WI38 (cell line): ENCODE results near the gene MARF1.

ENCODE experiments used
- H3K4me3 ChIP-seq: 2 replicates; pipeline ENCODE4 v1.5.1; 2011; ENCODE audit warnings: low read depth, mild to moderate bottlenecking, control low read depth, low read length
- TF ChIP-seq, protein P1 (sequence below): IDR thresholded peaks from 2 replicates; pipeline ENCODE4 v1.5.1; 2012; ENCODE audit warnings: low read depth, mild to moderate bottlenecking, control low read depth, low read length

Gene MARF1

GRCh38 chr16:15635926-15636325 is 7.0 kb downstream of the MARF1 start:
- TF ChIP-seq, protein P1, sequence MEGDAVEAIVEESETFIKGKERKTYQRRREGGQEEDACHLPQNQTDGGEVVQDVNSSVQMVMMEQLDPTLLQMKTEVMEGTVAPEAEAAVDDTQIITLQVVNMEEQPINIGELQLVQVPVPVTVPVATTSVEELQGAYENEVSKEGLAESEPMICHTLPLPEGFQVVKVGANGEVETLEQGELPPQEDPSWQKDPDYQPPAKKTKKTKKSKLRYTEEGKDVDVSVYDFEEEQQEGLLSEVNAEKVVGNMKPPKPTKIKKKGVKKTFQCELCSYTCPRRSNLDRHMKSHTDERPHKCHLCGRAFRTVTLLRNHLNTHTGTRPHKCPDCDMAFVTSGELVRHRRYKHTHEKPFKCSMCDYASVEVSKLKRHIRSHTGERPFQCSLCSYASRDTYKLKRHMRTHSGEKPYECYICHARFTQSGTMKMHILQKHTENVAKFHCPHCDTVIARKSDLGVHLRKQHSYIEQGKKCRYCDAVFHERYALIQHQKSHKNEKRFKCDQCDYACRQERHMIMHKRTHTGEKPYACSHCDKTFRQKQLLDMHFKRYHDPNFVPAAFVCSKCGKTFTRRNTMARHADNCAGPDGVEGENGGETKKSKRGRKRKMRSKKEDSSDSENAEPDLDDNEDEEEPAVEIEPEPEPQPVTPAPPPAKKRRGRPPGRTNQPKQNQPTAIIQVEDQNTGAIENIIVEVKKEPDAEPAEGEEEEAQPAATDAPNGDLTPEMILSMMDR: no peak
- H3K4me3 ChIP-seq: no peak overlapping the region

GRCh38 chr16:15631730-15632409 is 11.1 kb downstream of the MARF1 start:
- no peak overlapping the region for H3K4me3 ChIP-seq
- TF ChIP-seq, protein P1: no peak

DNA sequence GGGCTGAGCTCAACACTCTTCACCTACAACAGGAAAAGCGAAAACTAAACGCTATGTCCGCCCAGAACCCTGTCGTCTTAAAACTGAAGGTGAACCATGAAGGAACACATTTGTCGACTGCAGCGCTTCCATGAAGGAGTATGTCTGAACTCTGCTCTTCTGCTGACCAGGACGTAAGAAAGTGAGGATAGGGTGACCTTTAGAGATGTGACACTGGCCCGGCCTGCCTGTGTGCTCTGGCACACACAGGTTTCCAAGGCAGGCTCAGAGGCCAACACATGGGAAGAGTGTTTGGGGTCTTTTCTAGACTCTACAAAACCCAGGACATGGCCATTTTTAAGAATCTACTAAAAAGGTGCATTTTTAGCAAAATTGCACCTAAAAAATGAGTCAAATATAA is 21.1 kb downstream of the MARF1 start:
- TF ChIP-seq, protein P1: no peak

DNA sequence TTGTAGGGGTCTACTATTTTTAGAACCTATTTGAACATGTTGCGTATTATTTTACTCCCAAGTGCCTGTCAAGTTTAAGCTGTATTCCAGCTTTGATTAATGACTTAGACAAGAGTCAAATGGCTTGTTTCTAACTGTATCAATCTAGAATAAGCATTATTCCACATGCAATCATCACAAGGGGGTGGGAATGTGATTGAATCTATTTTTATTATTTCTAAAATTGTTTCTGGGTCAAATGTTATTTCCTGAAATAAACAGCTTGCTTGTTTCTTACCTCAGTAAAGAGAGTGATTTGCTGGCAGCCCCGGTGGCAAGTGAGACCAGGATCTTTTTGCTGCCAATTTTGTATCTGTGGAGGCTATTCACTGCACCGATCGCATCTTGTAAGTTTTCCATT is 21.5 kb downstream of the MARF1 start:
- TF ChIP-seq, protein P1: no peak

More for the DNA sequence above, 21.1 kb downstream of the MARF1 start:
- H3K4me3 ChIP-seq: no peak overlapping the region

GRCh38 chr16:15620611-15621195 is 22.3 kb downstream of the MARF1 start:
- TF ChIP-seq, protein P1: no peak
- H3K4me3 ChIP-seq: no peak overlapping the region

More for the DNA sequence above, 21.5 kb downstream of the MARF1 start:
- no peak overlapping the region for H3K4me3 ChIP-seq

GRCh38 chr16:15618392-15618791 is 24.6 kb downstream of the MARF1 start:
- TF ChIP-seq, protein P1: no peak
- no peak overlapping the region for H3K4me3 ChIP-seq

DNA sequence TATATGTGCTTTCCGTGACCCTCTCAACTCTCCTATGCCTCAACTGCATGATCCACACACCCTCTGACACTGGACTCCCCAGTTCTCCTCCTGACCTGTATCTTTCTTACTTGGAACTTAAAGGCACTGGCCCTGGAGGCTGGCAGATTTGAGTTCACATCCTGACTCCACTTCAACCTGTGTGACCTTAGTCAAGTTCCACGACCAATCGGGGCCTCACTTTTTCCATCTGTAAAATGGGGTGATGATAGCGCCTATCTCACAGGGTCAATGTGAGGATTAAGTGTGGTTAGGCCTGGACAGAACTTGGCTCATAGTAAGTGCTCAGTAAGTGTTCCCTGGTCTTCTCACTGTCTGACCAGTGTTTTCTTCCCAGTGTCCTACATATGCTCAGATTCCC is 25.1 kb downstream of the MARF1 start:
- no peak overlapping the region for H3K4me3 ChIP-seq
- TF ChIP-seq, protein P1: no peak
